GM19193 (cell line): ENCODE measurements around the gene ZDHHC8.

Experiments
- POLR2A ChIP-seq: IDR thresholded peaks from 4 replicates; pipeline ENCODE4 v1.6.1; 2011; ENCODE audit not compliant: insufficient read depth, insufficient read length; ENCODE audit errors: extremely low read depth

ZDHHC8 gene

GRCh38 chr22:20186871-20187546 lies 55.4 kb downstream of the ZDHHC8 start:
- no peak for TF ChIP-seq POLR2A

GRCh38 chr22:20187777-20188566 lies 56.4 kb downstream of the ZDHHC8 start:
- no peak for TF ChIP-seq POLR2A

- TF ChIP-seq POLR2A = no peak
Observed at GRCh38 chr22:20188567-20188877, 56.9 kb downstream of the ZDHHC8 start.

DNA sequence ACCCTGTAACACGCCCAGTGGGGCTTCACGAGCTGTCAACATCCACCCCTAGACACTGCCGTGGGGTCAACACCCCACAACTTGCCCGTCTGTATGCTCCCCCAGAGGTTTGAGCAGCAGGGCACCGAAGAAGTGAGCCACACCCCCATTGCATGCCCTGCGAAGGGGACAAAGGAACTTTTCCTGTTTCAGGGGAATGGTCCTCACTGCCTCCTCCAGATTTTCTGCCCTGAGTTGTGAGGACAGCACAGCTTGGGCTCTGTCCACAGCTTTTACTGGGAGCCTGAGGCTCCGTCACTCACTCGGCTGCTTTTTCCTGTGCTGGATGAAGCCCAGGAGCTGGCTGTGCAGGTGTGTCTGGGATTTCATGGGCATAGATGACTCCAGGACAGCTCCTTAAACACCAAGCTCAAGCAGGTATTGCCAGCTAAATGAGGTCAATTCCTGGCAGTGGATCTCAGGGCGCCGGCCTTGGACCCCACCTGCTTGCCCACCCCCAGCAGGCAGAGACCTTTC lies 59.5 kb downstream of the ZDHHC8 start:
- no peak for TF ChIP-seq POLR2A

DNA sequence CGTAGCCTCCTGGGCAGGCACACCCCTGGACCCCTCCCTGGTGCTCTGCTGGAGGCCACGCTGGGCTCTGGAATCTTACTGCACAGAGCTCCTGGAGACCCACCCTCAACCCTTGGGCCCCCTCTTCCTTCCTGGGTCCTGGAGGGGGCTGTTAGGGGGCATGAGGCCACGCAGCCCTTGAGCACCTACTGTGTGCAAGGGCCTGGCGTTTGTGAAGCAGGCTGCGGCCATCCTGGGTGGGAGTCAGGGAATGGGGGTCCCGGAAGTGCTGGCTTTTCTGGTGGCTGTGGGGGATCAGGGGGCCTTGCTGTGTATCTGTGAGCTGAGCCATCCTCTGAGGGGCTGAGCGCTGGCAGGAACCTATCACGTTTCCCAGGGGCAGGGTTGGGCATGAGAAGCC lies 60.2 kb downstream of the ZDHHC8 start:
- TF ChIP-seq POLR2A = no peak

DNA sequence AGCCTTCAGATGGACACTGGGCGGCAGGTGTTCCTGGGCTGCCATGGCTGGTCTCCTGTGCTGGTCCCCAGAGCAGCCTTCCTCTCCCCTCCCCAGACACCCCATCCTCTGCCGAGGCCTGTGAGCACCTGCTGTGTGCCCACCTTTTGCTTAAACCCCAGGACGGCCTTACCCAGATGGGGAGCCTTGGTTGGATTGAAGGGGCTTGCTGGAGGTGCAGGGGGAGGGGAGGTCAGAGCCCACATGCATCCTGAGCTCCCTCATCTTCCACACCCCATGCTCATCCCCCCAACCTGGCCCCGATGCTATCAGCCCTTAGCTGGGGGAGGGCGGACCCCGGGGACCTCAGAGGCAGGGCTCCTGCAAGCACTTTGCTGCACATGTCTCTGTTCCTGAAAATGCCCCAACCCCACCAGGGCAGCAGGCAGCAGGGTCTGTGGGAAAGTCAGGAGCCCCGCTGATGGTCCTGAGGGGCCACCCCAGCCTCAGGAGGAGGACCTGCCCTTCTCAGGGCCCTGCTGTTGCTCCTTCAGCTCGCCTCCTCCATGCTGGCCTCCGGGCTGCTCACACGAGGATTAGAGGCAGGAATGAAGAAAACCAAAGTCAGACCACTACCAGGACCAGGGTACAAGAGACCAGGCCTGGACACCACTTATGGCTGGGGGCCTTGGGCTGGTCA lies 60.8 kb downstream of the ZDHHC8 start:
- no peak for TF ChIP-seq POLR2A

DNA sequence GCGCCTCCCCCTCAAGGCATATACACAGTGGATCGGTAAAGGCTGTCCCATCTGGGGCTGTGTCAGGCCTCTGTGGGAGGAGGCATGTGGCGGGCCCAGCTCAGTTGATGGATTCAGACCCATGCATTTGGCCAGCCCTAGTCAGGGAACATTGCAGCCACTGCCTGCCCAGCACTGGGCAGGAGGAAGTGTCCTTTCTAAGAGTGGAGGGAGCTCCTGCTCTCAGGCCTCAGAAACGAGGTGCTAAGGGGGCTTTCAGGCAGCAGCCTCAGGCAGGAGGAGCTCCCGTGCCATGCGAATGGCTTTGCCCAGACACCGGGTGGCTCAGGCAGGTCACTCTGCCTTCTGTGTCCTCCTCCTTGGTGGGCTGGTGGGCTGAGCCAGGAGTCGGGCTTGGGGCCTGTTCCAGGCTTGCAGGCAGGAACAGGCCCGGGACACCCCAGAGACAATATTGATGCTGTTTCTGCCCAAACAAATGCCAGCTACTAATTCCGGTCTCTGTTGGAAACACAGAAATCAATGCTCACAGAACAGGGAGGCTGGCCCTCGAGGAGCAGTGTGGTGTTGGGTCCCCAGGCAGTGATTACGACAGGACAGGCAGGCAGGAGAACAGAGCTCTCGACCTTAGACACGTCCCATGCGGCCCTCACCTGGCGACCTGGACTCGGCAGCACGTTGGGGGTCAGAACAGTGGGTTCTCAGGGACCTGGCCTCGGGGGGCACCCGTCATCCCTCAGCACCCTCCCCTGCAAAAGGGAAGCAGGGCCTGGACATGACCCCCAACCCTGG lies 61.6 kb downstream of the ZDHHC8 start:
- no peak for TF ChIP-seq POLR2A

DNA sequence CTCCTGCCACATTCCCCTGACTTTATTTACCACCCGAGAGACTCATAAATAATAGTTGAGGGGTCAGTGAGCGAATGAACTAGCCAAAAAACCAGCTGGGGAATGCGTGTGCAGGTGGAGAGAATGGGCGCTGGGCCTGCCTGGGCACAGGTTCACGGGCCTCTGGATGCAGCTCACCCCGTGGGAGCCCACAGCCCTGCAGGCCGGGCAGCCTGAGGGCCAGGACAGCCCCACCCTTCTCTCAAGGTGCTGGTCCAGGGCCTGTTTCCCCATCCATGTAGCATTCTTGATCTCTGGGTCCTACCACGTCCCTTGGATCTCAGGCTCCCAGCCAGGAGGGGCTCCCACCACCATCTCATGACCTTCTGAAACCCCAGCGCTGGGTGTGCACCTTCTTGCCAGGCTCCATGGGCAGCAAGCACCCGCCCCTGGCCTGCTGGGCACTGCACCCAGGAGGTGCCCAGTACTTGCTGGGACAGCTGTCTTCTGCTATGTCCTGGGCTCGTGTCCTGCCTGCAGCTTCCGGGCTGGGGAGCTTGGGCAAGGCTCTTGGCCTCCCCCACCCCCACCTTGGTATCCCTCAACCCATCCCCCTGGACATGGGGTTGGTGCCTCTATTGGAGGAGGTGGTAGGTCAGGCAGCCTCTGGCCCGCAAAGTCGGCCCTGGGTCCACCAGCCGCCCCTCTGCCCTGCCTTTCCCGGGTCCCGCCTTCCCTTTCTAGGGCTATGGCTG lies 62.3 kb downstream of the ZDHHC8 start:
- TF ChIP-seq POLR2A = no peak

DNA sequence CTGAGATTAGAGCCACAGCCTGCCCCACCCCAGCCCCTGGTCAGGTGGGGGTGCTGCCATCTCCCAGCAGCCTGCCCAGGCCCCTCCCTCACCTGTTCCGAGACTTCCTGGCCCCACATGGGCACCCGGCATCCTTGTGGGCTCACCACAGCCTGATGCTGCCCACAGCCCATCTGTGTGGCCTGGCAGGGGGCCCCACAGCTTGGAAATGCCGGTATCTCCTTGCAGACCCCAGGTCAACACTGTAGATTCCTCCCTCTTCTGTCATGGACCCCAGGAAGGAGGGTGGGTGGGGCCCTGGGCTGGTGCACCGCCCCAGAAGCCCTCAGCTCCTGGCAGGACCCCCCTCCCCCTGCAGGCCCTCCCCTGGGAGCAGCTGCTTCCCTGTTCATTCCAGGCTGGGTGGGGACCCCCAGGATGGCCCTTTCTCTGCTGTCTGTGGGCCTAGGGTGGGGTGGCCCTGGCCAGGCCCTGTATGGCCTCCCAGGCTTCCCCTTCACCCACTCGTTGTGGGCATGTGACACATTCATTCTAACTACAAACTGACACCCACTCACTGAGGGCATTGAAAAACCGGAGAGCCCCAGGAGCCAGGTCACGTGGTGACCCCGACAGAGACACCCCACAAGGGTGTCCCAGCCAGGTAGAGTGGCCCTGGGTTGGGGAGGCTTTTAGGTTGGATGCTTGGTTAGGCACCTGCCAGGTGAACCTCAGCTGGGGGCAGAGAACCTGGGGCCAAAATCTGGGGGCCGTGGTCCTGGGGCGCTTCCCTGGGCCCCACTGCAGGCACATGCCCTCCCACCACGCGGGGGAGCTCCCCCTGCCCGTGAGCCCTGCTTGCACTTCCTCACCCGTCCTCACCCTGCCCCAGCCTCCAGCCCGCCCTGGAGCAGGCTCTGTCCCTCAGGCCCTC lies 63.3 kb downstream of the ZDHHC8 start:
- TF ChIP-seq POLR2A = no peak

GRCh38 chr22:20196094-20196842 lies 64.7 kb downstream of the ZDHHC8 start:
- TF ChIP-seq POLR2A = no peak
